GM20000 (cell line): Measurements from ENCODE around the gene GSG1L.

Experiments
- DNase-seq: peaks from one replicate; pipeline ENCODE4 v3.0.0; 2012; ENCODE audit warnings: low spot score
- CTCF ChIP-seq: IDR thresholded peaks from 2 replicates; pipeline ENCODE4 v1.5.1; 2012; ENCODE audit warnings: mild to moderate bottlenecking, control low read depth; ENCODE audit errors: extremely low read depth, missing control alignments

GSG1L gene

DNA sequence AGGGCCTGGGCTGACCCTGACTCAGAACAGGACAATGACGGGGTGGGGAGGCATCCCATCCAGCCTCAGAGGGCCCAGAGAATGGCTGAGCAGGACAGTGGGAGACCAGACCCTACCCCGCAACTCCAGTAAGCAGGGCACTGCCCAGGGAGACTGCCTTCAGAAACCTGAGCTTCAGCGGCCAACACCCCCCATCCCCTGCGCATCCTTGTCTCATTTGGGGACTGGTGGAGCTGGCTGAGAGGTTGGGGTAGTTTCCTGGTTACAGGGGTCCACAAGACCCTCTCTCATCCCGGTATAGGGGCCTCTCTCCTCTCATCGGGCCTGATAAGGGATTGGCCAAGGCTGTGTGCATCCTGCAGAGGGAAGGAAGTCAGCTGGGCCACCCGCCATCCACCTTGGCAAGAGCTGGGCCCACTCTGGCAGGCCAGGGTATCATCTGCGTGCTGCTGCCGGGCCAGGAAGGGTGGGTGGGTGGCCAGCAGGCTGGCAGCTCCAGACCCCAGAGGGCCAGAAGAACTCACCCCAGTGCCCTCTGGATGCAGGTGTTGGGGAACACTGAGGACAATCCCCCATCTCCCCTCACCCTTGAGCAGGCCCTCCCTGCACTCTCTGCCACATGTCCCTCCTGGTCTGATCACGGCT is 284.5 kb downstream of the GSG1L start:
- TF ChIP-seq CTCF = no peak
- no peak for DNase-seq

DNA sequence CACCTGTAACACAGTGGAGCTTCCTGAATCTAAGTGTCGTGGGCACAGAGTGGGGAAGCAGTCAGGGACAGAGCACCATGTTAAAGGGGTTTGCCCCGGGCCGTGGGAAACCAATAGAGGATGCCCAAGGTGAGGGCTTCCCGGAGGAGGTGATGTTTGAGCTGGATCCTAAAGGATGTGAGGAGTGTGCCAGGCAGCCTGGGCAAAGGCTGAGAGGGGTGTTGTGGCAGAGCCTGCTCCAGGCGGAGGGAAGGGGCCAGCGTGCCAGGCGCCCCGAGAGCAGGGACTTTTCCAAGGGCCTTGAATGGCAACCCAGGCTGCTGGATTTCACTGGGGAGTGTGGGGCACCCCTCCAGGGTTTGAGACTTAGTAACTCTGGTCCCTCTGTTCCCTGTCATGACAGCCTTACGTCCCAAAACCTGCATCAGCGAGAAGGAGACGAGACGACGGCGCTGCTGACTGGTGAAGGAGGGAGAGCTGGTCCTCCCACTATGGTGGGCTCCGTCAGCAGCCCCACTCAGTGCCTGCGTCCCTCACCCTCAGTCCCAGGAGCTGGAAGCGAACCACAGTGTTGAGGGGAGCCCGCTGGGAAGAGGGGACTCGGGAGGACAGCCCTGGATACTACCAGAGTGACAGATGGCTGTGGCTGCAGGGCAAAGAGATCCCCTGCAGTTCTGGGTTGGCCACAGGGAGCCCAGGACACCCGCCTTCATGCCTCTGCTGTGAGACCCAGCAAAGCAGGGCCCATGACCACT is 285.2 kb downstream of the GSG1L start:
- DNase-seq = no peak
- TF ChIP-seq CTCF = no peak

- no peak for TF ChIP-seq CTCF
- DNase-seq = no peak
Observed at GRCh38 chr16:27777527-27777926, 286.0 kb downstream of the GSG1L start.

GRCh38 chr16:27776556-27777225 is 286.8 kb downstream of the GSG1L start:
- TF ChIP-seq CTCF = no peak

GRCh38 chr16:27775254-27775653 is 288.3 kb downstream of the GSG1L start:
- no peak for DNase-seq
- TF ChIP-seq CTCF = no peak

More at GRCh38 chr16:27776556-27777225, 286.8 kb downstream of the GSG1L start:
- no peak for DNase-seq

- no peak for TF ChIP-seq CTCF
- DNase-seq = no peak
Observed at GRCh38 chr16:27774779-27775178, 288.7 kb downstream of the GSG1L start.

DNA sequence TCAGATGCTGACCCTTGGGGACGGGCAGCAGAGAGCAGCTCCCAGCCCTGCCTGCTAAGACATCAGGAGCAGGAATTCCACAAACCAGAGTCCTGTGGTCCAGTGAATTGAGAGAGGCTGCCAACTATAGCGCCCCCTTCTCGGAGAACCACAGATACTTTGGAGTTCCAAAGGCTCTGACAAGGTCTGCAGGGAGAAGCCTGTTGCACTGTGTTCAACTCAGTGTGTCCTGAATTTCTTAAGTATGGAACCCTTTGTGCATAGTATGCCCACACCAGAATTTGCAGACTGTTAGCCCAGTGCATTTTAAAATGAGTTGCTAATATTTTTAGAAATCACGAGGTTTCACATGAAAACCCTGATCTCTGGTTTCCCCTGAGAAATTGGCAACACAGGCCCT is 290.2 kb downstream of the GSG1L start:
- TF ChIP-seq CTCF = no peak
- DNase-seq = no peak
